Transverse colon (tissue), 4 donors: ENCODE results near the gene TANGO6. TPM values are rescaled to one million over a fixed set of nuclear protein-coding genes. Genes with fewer than 3 reads are reported as not detected.

Experiments
- DNase-seq: peaks from one replicate; pipeline ENCODE4 v3.0.0-alpha.2; 2019
- H3K27ac ChIP-seq, 4 donors: fragments of 200-600 bp; sonication (generic); 2 replicates each; pipeline ENCODE4 v1.5.1; 2016 to 2018; ENCODE audit warnings: inconsistent platforms in 4 of 4
- H3K27me3 ChIP-seq: fragments of 200-600 bp; sonication (generic); 2 replicates; pipeline ENCODE4 v1.5.1; 2017; ENCODE audit warnings: inconsistent platforms
- H3K36me3 ChIP-seq, 4 donors: fragments of 200-600 bp; sonication (generic); 2 replicates each; pipeline ENCODE4 v1.5.1; 2017 to 2019; ENCODE audit warnings: inconsistent platforms in 4 of 4
- H3K4me1 ChIP-seq, 4 donors: fragments of 200-600 bp; sonication (generic); 2 replicates each; pipeline ENCODE4 v1.5.1; 2017 to 2020; ENCODE audit warnings: inconsistent platforms in 4 of 4
- H3K4me3 ChIP-seq, 4 donors: fragments of 200-600 bp; sonication (generic); 1 replicate in 1 of 4; 2 replicates in 3 of 4; pipeline versions ENCODE4 v1.5.1 to v1.6.1; 2017 to 2019; ENCODE audit warnings: inconsistent platforms in 4 of 4
- H3K9me3 ChIP-seq, 2 donors: fragments of 200-600 bp; sonication (generic); 2 replicates each; pipeline ENCODE4 v1.5.1; 2017 to 2019; ENCODE audit warnings: inconsistent platforms in 2 of 2
- EP300 ChIP-seq: sonication (generic); formaldehyde crosslinking; IDR thresholded peaks from one replicate; pipeline ENCODE4 v1.6.1; 2017; ENCODE audit warnings: antibody characterized with exemption, low read depth
- POLR2A ChIP-seq: fragments of 450-650 bp; IDR thresholded peaks from one replicate; pipeline ENCODE4 v1.6.1; 2016; ENCODE audit warnings: antibody characterized with exemption, mild to moderate bottlenecking, moderate library complexity
- POLR2AphosphoS5 ChIP-seq, 3 donors: sonication (generic); formaldehyde crosslinking; IDR thresholded peaks; one replicate each; pipeline ENCODE4 v1.6.1; 2016; ENCODE audit warnings: antibody characterized with exemption in 3 of 3
- WGBS, 2 donors: methylation state at CpG; one replicate each; pipeline ENCODE4 v1.1.5; 2018; ENCODE audit warnings: low coverage in 1 of 2; 5-methylcytosine and 5-hydroxymethylcytosine counted together
- in situ Hi-C, 4 donors: fragments of 200-750 bp; cut with MboI; loops; one replicate each; pipeline versions ENCODE4 v1.15.0 to v1.15.1; 2017; ENCODE audit warnings: low sequenced_read_pairs in 3 of 4, low pct_ligation_motif_present in 1 of 4, low pct_unique_long_range_greater_than_20kb in 1 of 4
- intact Hi-C: fragments of 100-400 bp; cut with DNase I; formaldehyde crosslinking; loops from one replicate; pipeline ENCODE4 v1.15.1; 2023; ENCODE audit warnings: low total_unique reads
- total RNA-seq, 4 donors: library from RNA; depleted of rRNA; stranded (reverse); fragments of >200 nt; gene quantifications; one replicate each; pipeline ENCODE4 v1.1.0, GENCODE V29; 2016
- TF ChIP-seq, protein P1 (sequence below), 5 experiments: fragments of 200-600 bp in 3 of 5; fragments of 450-650 bp in 2 of 5; sonication (generic) in 3 of 5; IDR thresholded peaks; 1 replicate in 2 of 5; 2 replicates in 3 of 5; pipeline ENCODE4 v1.5.1; 2016 to 2017; ENCODE audit warnings: antibody characterized with exemption in 5 of 5, inconsistent platforms in 3 of 5, mild to moderate bottlenecking in 2 of 5, moderate library complexity in 1 of 5

The TANGO6 gene
- total RNA-seq, 4 donors from 2014 or later = 10.6 to 55.4 (median 22.8) TPM

- WGBS, 2 donors = 59 to 82% methylated on average over 4 to 5 of the region's 5 CpGs
Measured at GRCh38 chr16:69005641-69006355, 162.5 kb downstream of the TANGO6 start.

DNA sequence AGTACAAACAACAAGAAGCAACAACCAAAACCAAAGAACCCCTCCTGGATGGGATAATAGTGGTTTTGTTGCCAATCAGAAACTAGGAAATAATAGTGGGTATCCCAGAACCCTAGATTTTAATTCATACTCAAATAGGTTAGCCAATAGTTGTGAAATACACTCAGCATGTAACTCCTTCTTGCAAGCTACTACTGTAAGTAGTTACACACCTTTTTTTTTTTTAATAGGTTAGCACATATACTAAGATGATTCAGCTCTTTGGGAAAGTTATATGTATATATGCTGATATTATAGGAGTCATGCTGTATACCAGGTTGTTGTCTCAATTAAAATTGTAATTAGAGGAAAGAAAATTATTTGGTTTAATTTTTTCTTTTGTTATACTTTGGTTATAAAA, 169.6 kb downstream of the TANGO6 start:
- no peak for TF ChIP-seq POLR2A
- no peak for TF ChIP-seq POLR2AphosphoS5 (IDR thresholded peaks at IDR 0.05)
- TF ChIP-seq, protein P1, sequence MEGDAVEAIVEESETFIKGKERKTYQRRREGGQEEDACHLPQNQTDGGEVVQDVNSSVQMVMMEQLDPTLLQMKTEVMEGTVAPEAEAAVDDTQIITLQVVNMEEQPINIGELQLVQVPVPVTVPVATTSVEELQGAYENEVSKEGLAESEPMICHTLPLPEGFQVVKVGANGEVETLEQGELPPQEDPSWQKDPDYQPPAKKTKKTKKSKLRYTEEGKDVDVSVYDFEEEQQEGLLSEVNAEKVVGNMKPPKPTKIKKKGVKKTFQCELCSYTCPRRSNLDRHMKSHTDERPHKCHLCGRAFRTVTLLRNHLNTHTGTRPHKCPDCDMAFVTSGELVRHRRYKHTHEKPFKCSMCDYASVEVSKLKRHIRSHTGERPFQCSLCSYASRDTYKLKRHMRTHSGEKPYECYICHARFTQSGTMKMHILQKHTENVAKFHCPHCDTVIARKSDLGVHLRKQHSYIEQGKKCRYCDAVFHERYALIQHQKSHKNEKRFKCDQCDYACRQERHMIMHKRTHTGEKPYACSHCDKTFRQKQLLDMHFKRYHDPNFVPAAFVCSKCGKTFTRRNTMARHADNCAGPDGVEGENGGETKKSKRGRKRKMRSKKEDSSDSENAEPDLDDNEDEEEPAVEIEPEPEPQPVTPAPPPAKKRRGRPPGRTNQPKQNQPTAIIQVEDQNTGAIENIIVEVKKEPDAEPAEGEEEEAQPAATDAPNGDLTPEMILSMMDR (IDR thresholded peaks at IDR 0.05) = no peak
- TF ChIP-seq EP300 = no peak
- no peak for DNase-seq
- Histone ChIP-seq H3K4me1 (no peaks in the 10 kb centered on the region), H3K4me3 (no peak overlapping the region), H3K9me3 (no peaks in the 10 kb centered on the region), H3K27me3 (no peaks in the 10 kb centered on the region), H3K27ac (no peak overlapping the region), H3K36me3 (no peaks in the 10 kb centered on the region)
- intact Hi-C loops = no loop called here
- in situ Hi-C loops = no loop called here

More at GRCh38 chr16:69005641-69006355, 162.5 kb downstream of the TANGO6 start:
- H3K36me3 ChIP-seq = no peaks in the 10 kb centered on the region
- no peak overlapping the region for H3K4me3 ChIP-seq
- in situ Hi-C loops (no loop called here), intact Hi-C loops (no loop called here)
- TF ChIP-seq, protein P1 (IDR thresholded peaks at IDR 0.05) = no peak
- no peak for TF ChIP-seq EP300
- TF ChIP-seq POLR2A = no peak
- no peak for TF ChIP-seq POLR2AphosphoS5 (IDR thresholded peaks at IDR 0.05)
- no peak for DNase-seq
- no peaks in the 10 kb centered on the region for H3K27me3 ChIP-seq
- no peaks in the 10 kb centered on the region for H3K9me3 ChIP-seq
- H3K27ac ChIP-seq = no peak overlapping the region
- no peaks in the 10 kb centered on the region for H3K4me1 ChIP-seq

- DNase-seq = no peak
- Histone ChIP-seq H3K27ac (no peak overlapping the region), H3K27me3 (no peaks in the 10 kb centered on the region), H3K36me3 (no peaks in the 10 kb centered on the region), H3K4me1 (no peaks in the 10 kb centered on the region), H3K9me3 (no peaks in the 10 kb centered on the region), H3K4me3 (no peak overlapping the region)
- intact Hi-C loops (no loop called here), in situ Hi-C loops (no loop called here)
- TF ChIP-seq POLR2AphosphoS5 (IDR thresholded peaks at IDR 0.05) (no peak), POLR2A (no peak), EP300 (no peak)
- TF ChIP-seq, protein P1 (IDR thresholded peaks at IDR 0.05) = no peak
Measured at GRCh38 chr16:69013991-69014390, 170.7 kb downstream of the TANGO6 start.

- no peaks in the 10 kb centered on the region for H3K4me1 ChIP-seq
- no peaks in the 10 kb centered on the region for H3K9me3 ChIP-seq
- H3K27ac ChIP-seq = no peak overlapping the region
- no peak for DNase-seq
- no peak overlapping the region for H3K4me3 ChIP-seq
- in situ Hi-C loops = no loop called here
- TF ChIP-seq POLR2A (no peak), POLR2AphosphoS5 (IDR thresholded peaks at IDR 0.05) (no peak), EP300 (no peak)
- TF ChIP-seq, protein P1 (IDR thresholded peaks at IDR 0.05) = no peak
- no peaks in the 10 kb centered on the region for H3K36me3 ChIP-seq
- H3K27me3 ChIP-seq = no peaks in the 10 kb centered on the region
- intact Hi-C loops = no loop called here
Measured at GRCh38 chr16:69014811-69015210, 171.5 kb downstream of the TANGO6 start.
